Stimulated activated CD4-positive, alpha-beta T cell treated with anti-CD3 and anti-CD28 coated beads, Interleukin-4, amount 100 ng/mL, for 24 hours (primary cell): ENCODE measurements around the gene LIPI.
A peak's percentile ranks its signal among the peaks of the same experiment; 100 is the strongest.
"Not testable (repeated sequence)": the region's sequence is repeated elsewhere in the genome, so short reads cannot be mapped to it uniquely, and the experiment has no call there.

Source experiments
- DNase-seq: peaks from one replicate; pipeline ENCODE4 v3.0.0-alpha.2; 2020

LIPI gene

GRCh38 chr21:14210738-14211137 is at the start of gene LIPI:
LIPI (minus strand) TSS chr21:14210955; CDS start chr21:14210845, 110 bp downstream.
- no peak for DNase-seq

DNA sequence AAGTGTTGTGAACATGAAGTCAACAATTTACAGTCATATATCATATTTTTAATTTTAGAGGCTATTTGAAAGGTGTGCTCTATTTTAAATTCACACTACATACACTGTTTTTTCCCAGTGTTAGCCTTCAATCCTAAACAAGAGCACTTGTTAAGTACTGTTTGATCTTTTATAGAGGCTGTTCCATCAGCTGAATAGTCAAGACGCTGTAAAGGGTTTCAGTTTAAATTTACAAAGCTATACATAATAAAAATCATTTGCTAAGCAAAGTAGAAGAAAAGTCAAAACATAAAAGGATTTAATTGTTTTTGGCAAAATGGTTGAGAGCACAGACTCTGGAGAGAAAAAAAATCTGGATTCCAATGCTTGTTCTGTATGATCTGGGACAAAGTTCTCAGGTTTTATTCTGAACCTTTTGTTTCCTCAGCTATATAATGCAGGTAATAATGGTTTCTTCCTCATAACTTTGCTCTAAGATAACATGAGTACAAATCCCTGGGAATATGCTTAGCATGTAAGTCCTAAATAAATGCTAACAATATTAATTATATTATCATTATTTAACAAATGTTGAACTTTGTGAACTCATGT is 49.5 kb upstream of the LIPI start:
- DNase-seq = no peak

GRCh38 chr21:14259747-14260146 is 49.0 kb upstream of the LIPI start:
- no peak for DNase-seq

DNA sequence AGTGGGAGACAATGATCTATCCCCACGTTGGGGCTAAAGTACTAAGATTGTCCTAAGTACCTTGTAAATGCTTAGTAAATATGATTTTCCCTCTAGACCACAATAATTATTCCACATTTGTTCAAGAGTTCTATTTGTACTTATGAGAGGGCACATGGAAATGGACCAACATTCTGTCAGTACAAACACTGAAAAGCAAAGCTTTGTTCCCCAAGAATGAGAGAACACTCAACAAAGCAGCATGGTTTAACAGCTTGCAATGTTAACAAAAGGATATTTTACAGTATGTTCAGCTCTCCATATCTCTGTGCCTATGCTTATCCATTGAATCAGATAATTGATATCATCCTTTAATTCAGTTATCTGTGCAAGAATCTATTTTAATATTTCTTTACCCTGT is 40.6 kb upstream of the LIPI start:
- no peak for DNase-seq

DNA sequence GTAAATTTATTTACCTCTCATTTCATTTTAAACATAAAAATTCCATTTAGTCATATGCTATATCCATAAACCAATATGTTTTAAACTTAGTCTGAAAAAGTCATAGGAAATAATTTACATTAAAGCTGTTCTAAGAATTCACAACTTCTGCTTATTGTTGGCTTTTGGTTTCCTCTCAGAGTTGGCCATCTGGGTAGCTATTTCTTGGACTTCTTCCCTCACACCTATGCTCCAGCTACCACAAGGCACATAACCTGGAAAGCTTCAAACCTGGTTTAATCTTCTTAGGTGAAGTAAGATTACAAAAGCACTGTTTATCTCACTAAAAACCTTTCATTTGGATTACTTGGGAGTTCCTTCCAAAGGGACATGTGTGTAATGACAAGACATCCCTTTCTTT is 35.0 kb upstream of the LIPI start:
- DNase-seq = no peak

DNA sequence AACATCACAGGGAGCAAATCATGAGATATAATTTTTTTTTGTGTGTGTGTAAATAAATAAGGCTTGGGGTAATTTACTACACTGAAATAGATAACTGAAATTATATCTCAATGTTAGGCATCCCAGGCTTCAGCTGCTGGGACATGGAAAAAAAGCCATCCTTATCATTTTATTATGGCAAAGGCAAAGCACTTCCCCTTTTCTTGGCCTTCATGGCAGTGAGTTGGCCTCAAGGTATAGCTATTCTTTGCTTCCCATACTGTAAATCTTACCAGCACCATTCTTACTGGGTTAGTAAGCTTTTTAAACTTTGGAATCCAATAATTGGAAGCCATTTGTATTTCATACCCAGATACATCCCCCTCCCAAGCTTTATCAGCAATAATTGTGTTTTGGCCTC is 34.2 kb upstream of the LIPI start:
- no peak for DNase-seq

- DNase-seq = no peak
Observed at GRCh38 chr21:14243874-14244273, 33.1 kb upstream of the LIPI start.

DNA sequence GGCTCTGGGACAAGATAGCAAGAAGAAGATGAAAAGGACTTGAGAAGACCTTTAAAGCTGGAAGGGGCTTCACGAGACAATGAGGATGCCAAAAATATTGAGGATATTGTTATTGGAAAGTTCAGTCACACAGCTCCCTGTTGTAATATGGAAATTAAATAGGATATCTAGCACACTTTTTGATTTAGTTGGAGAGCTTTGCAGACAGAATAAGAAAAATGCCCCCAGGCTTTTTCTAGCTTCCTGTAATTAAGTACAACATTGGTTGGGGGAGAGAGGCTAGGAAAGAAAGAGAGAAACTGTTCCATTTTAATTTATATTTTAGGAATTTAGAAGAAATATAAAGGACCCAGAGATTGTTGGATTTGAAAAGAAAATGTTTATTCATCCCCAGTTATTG is 32.7 kb upstream of the LIPI start:
- no peak for DNase-seq

- no peak for DNase-seq
Observed at GRCh38 chr21:14241297-14241696, 30.5 kb upstream of the LIPI start.

GRCh38 chr21:14239281-14239680 is 28.5 kb upstream of the LIPI start:
- DNase-seq = no peak

- no peak for DNase-seq
Observed at GRCh38 chr21:14236180-14236579, 25.4 kb upstream of the LIPI start.

GRCh38 chr21:14235101-14235500 is 24.3 kb upstream of the LIPI start:
- no peak for DNase-seq

DNA sequence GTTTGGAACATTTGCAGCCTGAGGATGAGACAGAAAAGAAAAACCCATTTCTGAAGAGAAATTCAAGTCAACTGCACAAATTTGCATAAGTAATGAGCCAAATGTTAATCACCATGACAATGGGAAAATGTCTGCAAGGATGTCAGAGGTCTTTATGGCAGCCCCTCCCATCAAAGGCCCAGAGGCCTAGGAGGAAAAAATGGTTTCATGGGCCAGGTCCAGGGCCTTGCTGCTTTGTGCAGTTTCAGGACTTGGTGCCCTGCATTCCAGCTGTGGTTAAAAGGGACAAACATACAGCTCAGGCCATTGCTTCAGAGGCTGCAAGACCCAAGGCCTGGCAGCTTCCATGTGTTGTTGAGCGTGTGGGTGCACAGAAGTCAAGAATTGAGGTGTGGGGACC is 18.6 kb upstream of the LIPI start:
- DNase-seq = no peak

GRCh38 chr21:14223365-14223764 is 12.6 kb upstream of the LIPI start:
- DNase-seq = no peak

GRCh38 chr21:14215971-14216641 is 5.4 kb upstream of the LIPI start, which contains the start of gene RBM11:
RBM11 (plus strand) TSS chr21:14216157; CDS start chr21:14216187, 30 bp downstream.
- DNase-seq = peak; percentile 76

DNA sequence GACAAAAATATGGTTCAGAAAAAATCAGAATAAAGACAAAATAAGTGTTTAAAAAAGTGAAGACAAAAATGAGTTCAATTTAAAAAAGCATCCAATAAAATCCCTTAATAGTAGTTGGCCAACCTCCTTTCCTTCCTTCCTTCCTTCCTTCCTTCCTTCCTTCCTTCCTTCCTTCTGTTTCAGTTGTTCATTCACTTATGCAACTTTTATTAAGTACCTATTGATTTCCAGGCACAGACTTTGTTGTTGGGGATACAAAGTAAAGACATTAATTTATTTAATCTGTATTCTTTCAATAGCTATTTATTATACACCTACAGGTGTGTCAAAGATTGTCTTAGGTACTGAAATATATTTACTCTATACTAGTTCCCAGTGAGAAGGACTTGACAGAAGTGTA is 2.4 kb upstream of the LIPI start:
- DNase-seq = no peak

- DNase-seq = no peak
Observed at GRCh38 chr21:14206222-14206621, 4.5 kb downstream of the LIPI start.

DNA sequence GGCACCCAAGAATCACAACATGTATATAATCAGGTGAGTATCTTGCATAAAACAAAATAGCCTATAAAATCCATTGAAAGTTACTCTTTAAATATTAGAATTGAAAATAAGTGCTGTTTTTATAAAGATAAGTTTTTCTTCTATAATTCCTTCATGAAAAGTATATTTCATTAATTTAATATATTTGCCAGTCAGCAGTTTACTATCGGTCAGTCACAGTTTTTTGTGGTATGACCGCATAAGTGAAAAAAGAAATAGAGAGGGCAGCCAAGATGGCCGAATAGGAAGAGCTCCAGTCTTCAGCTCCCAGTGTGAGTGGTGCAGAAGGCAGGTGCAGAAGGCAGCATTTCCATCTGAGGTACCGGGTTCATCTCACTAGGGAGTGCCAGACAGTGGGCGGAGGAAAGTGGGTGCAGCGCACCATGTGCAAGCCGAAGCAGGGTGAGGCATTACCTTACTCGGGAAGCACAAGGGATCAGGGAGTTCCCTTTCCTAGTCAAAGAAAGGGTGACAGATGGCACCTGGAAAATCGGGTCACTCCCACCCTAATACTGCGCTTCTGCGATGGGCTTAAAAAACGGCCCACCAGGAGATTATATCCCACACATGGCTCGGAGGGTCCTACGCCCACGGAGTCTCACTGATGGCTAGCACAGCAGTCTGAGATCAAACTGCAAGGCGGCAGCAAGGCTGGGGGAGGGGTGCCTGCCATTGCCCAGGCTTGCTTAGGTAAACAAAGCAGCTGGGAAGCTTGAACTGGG is 44.1 kb downstream of the LIPI start:
- not testable (repeated sequence) for DNase-seq

- DNase-seq = no peak
Observed at GRCh38 chr21:14143999-14144398, 66.8 kb downstream of the LIPI start.

- no peak for DNase-seq
Observed at GRCh38 chr21:14124266-14124665, 86.5 kb downstream of the LIPI start.

DNA sequence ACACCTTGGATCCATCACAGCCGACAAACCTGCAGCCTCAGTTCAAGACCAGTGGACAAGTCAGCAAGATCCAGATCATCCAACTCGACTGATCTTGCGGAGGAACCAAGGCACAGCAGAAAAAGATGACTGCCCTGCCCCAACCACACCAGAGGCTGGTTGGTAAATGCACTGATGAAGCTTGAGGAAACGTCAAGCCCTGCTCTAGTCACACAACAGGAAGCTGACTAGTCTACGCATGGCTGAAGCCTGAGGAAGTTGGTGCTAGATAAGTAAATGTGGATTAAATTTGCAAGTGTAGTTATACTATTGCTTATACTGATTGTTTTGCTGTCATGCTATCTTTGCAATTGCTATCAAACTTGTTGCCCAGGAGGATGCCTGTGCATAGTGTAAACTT is 89.0 kb downstream of the LIPI start:
- no peak for DNase-seq

- peak; percentile 30 for DNase-seq
Observed at GRCh38 chr21:14120091-14120734, 90.5 kb downstream of the LIPI start.

- no peak for DNase-seq
Observed at GRCh38 chr21:14119038-14119437, 91.7 kb downstream of the LIPI start.

- no peak for DNase-seq
Observed at GRCh38 chr21:14116080-14116481, 94.7 kb downstream of the LIPI start.
